GM21723 (cell line): ENCODE results near the gene ARPC5.

Experiments used
- ATAC-seq: cut with Tn5 transposase; IDR thresholded peaks from one replicate; pipeline ENCODE4 v1.9.1; 2021; ENCODE audit warnings: mild to moderate bottlenecking, moderate library complexity; ENCODE audit not compliant: unreplicated experiment

The ARPC5 gene

DNA sequence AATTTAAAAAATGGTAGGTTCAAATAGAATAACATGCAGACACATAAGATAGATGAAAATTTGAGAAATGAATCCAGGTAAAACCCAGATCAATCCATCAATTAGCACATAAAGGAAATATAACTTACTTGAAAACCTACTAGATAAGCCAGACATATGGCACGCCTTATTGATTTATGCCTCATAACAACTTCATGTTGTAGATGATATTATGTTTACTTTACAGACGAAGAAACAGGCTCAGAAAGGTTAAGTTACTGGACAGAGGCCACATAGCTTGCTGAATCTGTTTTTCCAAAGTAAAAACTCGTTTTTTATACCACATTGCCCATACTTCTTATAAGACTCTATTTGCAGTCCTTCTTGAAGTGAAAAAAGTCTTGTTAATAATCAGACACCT, 23.2 kb downstream of the ARPC5 start:
- no peak for ATAC-seq

DNA sequence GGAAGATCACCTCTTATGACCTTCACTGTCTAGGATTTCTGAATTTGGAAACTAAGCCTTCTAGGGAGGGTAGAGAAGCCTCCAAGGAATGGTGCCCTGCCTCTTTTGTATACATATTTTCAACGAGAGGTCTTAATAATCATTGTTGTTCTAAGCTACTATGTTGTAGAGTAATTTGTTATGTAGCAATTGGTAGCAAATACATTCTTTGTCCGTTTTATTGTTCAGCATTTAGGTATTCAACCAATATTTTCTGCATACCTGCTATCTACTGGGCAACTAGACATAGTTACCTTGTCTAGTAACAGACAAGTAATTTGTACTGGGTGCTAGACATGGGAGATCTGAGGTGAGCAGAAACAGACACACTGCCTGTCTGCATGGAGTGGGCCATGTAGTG, 24.6 kb downstream of the ARPC5 start:
- no peak for ATAC-seq

GRCh38 chr1:183609759-183610452, 25.7 kb downstream of the ARPC5 start:
- ATAC-seq = no peak

DNA sequence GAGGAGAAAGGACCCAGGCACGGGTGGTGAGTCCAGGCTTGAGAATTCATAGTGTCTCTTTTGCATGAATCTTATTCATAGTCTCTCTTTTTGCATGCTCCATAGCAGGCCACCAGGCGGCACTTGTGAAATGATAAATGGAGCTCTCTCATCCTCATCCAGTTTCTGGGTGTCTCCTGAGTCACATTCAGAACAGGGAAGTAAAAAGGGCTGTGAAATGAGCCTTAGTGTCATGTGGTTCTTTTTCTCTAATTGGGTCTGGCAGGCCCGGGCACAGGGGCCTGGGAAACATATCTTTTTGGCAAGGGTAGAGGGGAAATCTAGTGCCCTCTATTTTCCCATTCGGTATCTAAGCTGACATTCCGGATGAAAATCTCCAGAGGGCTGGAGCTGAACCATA, 26.3 kb downstream of the ARPC5 start:
- peak; percentile 36 for ATAC-seq

- no peak for ATAC-seq
Measured at GRCh38 chr1:183607322-183607980, 28.1 kb downstream of the ARPC5 start.

DNA sequence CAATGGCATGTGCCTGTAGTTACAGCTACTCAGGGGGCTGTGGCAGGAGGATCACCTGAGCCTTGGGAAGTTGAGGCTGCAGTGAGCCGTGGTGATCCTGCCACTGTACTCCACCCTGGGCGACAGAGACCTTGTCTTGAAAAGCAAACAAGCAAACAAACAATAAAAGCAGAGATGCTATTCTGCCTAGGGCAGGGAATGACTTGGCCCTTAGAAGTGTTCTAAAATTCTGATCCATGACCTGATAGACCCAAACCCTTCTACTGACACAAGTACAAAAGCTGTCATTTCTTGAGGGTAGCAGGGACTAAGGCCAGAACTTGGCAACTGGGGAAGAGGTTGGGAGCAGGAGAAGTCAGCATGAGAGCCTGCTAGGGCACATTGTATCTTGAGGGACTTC, 29.7 kb downstream of the ARPC5 start:
- ATAC-seq = no peak

DNA sequence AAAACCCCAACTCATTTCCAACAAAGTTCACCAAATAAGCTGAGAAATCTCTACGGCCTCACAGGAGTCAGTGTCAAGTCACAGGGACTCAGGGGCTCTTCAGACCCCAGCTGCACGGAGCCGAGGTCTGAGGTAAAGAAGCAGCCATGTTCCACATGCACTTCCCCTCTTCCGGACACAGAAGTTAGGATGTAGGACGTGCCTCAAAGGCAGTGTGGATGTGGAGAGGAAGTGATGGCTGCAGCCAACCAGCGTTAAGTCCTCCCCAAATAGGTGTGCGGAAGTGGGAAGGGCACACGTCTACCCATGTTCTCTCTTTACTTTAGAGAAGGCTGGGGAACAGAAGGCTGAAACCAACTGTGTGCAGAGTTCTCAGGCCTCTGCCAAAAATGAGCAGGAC, 30.8 kb downstream of the ARPC5 start:
- ATAC-seq = peak; percentile 32

DNA sequence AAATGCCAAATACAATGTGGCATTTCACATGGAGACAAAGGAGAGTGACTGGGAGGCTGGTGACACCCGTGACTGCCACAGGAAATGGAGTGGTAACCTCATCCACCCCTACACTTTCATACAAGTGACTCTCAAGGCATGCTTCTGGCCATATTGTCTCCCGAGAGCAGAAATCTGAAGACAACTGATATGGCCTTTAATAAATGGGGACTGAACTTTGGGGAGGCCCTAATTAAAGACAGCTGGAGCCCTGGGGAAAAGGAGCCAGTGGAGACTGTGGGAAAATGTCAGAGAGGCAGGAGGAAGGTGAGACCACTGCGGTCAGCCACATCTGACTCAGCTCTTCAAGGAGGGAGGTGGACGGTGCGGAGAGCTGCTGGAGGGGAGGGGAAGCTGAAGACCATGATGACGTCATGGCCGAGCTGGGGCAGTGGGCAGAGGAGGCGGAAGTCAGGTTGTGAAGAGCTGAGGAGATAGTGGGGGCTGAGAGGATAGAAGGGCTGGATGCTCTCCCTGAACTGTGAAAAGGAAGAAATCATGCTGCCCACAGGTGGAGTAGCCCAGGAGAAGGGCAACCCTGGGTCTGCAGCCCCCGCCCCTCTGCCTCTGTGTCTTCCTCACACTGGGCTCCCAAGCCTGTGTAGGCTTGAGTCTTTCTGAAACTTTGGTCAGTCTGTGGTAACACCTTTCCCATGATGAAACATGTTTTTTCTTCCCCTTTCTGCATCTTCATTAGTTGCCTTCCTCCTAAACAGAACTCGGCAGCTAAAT, 31.4 kb downstream of the ARPC5 start:
- peak; percentile 57 for ATAC-seq

DNA sequence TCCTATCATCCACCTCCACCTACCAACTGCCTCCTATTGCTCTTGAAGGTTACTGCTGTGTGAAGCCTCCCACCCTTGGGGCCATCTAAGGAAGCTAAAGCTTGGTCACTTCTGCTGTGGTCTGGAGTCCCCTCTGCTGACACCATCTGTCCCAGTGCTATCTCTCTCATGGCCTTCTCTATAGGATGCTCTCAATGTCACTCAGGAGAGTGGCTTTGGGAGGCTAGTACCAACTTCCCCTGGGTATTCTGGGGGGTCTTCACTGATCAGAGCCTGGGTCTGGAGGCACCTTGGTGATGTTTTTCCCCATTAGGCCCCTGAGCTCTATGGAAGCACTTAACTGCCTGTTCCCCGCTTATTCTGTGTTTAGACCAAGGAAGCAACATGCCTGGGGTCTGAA, 33.1 kb downstream of the ARPC5 start:
- ATAC-seq = no peak

- ATAC-seq = no peak
Measured at GRCh38 chr1:183600634-183601033, 34.9 kb downstream of the ARPC5 start.

DNA sequence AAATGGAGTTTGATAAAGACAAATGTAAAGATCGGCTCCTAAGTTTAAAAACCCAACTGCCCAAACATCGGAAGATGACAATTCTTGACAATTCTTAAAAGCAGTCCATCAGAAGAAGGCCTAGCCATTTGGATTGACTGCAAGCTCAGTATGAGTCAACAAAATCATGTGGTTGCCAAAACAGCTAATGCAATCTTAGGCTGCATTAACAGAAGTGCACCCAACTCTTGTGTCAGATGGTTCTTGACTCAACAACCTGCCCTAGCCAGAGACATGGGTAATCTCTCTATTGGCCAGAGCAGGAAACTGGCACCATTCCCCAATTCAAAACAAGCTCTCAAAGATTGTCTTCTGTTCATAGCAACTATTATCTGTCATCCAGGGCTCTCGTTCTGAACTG, 35.4 kb downstream of the ARPC5 start:
- ATAC-seq = no peak

DNA sequence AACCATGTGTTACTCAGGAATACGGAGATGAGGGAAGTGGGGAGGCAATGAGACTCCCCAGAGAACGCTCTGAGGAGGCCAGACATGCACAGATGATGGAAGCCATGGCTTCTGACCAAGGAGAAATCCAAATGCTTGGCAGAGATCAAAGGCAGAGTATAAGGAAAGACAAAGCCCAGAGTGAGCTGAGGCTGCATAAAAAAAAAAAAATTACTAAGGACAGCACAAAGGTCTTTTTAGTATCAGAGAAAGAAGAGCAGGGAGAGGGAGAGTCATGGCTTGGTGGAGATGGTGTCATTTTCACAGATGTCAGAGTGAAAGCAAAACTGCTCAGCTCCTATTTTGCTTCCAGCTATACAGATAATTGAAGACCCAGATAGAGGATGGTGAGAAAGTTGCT, 37.2 kb downstream of the ARPC5 start:
- ATAC-seq = peak; percentile 83

GRCh38 chr1:183597656-183598347, 37.8 kb downstream of the ARPC5 start:
- ATAC-seq = no peak

- ATAC-seq = no peak
Measured at GRCh38 chr1:183596500-183596899, 39.1 kb downstream of the ARPC5 start.

GRCh38 chr1:183595537-183595936, 40.0 kb downstream of the ARPC5 start:
- ATAC-seq = no peak

DNA sequence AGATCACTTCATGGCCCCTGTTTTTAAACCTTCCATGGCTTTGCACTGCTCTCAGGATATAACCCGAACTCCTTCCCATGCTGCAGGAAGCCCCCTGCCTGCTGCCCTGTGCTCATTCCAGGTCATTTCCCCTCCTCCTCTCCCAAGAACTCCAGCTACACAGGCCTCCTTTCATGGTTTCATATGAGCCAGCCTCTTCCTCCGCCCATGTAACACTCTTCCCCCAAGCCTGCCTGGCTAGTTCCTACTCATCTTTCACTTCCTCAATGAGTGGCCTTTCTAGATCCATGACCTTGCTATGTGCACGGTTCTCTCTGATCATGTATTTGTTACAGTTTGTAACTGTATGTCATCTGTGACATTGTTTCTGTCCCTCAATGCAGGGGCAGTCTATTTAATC, 42.2 kb downstream of the ARPC5 start:
- peak; percentile 40 for ATAC-seq

- ATAC-seq = no peak
Measured at GRCh38 chr1:183592733-183593132, 42.9 kb downstream of the ARPC5 start.

DNA sequence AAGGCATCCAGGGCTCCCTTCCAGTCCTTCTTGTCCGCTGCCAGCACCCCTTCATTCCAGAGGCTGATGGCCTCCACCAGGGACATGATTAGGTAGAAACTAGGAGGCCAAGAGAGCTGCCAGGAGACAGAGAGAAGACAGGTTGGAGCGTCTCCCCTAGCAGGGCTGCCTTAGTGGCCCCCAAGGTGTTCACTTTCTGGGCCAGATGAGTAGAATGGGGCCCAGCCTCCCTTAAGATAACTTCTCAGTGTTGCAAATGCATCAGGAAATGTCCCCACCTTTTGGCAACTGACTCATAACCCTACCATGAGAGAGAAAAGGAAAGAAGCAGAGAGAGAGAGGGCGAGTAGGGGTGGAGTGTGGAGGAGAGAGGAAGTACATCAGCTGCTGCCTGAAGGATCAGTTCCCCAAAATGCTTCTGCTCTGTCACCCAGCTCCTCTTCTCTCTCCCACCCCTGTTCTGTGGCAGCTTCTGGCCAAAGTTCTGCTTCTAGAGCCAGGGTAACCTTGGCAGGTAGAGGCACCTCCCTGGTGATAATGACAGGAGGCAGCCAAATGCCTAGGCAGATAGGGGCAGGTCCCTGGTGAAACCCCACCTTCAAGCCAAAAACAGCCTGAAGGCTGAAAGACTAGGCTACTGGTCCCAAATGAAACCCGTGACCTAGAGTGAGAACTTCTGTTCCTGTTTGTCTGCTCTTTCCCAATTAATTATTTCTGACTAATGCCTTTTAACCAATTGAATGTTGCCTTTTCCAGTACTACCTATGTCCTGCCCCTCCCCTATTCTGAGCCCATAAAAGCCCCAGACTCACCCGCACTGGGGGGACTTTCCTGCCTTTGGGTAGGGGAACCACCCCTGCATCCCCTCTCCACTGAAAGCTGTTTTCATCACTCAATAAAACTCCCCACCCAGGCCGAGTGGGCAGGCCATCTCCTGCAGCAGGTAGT, 45.1 kb downstream of the ARPC5 start, which contains the start of gene NCF2:
Gene NCF2, minus strand, starts transcription at position 216 of the 948 bp plus-strand sequence. Its CDS starts 130 bp downstream, at position 86.
- ATAC-seq = peak; percentile 85

- peak; percentile 25 for ATAC-seq
Measured at GRCh38 chr1:183589874-183590243, 45.7 kb downstream of the ARPC5 start.

GRCh38 chr1:183589384-183589783, 46.2 kb downstream of the ARPC5 start:
- ATAC-seq = no peak
